Tibial nerve (tissue), 3 donors: Measurements from ENCODE around the gene DOCK2.

Experiments
- CTCF ChIP-seq, 5 experiments: fragments of 200-600 bp in 3 of 5; fragments of 450-650 bp in 2 of 5; sonication (generic) in 3 of 5; IDR thresholded peaks; one replicate each; pipeline ENCODE4 v1.5.1; 2016 to 2019; ENCODE audit warnings: antibody characterized with exemption in 5 of 5, mild to moderate bottlenecking in 3 of 5, moderate library complexity in 2 of 5
- POLR2A ChIP-seq, 2 donors: fragments of 450-650 bp; IDR thresholded peaks; one replicate each; pipeline ENCODE4 v1.6.1; 2017; ENCODE audit warnings: antibody characterized with exemption in 2 of 2, mild to moderate bottlenecking in 2 of 2, moderate library complexity in 2 of 2

- TF ChIP-seq POLR2A (IDR thresholded peaks at IDR 0.05) (no peak), CTCF (IDR thresholded peaks at IDR 0.05) (no peak)
These were observed 351.1 kb downstream of the DOCK2 start for GRCh38 chr5:169988206-169988605.
